ENCODE results near the gene TMCC1.
A peak's percentile ranks its signal among the peaks of the same experiment; 100 is the strongest.

- TF ChIP-seq RAD21 (IDR thresholded peaks at IDR 0.05; ENCODE audit: low read length) (peak; percentile 91), CTCF (IDR thresholded peaks at IDR 0.05) (peak; percentile 76), POLR2AphosphoS5 (IDR thresholded peaks at IDR 0.05; ENCODE audit: low read depth, low read length) (no peak), EZH2phosphoT487 (IDR thresholded peaks at IDR 0.05; ENCODE audit: borderline replicate concordance, low read depth) (no peak), SIN3A (IDR thresholded peaks at IDR 0.05; ENCODE audit: borderline replicate concordance, low read depth, low read length) (no peak), JUND (IDR thresholded peaks at IDR 0.05) (no peak), SMC3 (IDR thresholded peaks at IDR 0.05; ENCODE audit: low read depth, low read length) (peak; percentile 86), ZBTB33 (IDR thresholded peaks at IDR 0.05; ENCODE audit: borderline replicate concordance, low read depth) (no peak), TAF1 (IDR thresholded peaks at IDR 0.05; ENCODE audit: borderline replicate concordance, low read depth, low read length) (no peak), USF1 (IDR thresholded peaks at IDR 0.05; ENCODE audit: borderline replicate concordance, low read depth) (no peak), GABPA (IDR thresholded peaks at IDR 0.05; ENCODE audit: low read depth) (no peak), YY1 (IDR thresholded peaks at IDR 0.05; ENCODE audit: low read depth) (no peak), MAX (IDR thresholded peaks at IDR 0.05; ENCODE audit: low read depth) (no peak), MXI1 (IDR thresholded peaks at IDR 0.05; ENCODE audit: low read depth, low read length) (no peak)
Observed at GRCh38 chr3:129650256-129650872, 243.1 kb downstream of the TMCC1 start.
